GM18519 (cell line): Measurements from ENCODE around the gene CXCR4.
"Not testable (repeated sequence)": the region's sequence is repeated elsewhere in the genome, so short reads cannot be mapped to it uniquely, and the experiment has no call there.

Source experiments
- ATAC-seq: cut with Tn5 transposase; IDR thresholded peaks from one replicate; pipeline ENCODE4 v1.9.1; 2021; ENCODE audit warnings: mild to moderate bottlenecking, moderate library complexity; ENCODE audit not compliant: unreplicated experiment, low FRiP score

The CXCR4 gene

DNA sequence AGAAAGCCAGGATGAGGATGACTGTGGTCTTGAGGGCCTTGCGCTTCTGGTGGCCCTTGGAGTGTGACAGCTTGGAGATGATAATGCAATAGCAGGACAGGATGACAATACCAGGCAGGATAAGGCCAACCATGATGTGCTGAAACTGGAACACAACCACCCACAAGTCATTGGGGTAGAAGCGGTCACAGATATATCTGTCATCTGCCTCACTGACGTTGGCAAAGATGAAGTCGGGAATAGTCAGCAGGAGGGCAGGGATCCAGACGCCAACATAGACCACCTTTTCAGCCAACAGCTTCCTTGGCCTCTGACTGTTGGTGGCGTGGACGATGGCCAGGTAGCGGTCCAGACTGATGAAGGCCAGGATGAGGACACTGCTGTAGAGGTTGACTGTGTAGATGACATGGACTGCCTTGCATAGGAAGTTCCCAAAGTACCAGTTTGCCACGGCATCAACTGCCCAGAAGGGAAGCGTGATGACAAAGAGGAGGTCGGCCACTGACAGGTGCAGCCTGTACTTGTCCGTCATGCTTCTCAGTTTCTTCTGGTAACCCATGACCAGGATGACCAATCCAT is 2.7 kb downstream of the CXCR4 start:
- ATAC-seq, result no peak

DNA sequence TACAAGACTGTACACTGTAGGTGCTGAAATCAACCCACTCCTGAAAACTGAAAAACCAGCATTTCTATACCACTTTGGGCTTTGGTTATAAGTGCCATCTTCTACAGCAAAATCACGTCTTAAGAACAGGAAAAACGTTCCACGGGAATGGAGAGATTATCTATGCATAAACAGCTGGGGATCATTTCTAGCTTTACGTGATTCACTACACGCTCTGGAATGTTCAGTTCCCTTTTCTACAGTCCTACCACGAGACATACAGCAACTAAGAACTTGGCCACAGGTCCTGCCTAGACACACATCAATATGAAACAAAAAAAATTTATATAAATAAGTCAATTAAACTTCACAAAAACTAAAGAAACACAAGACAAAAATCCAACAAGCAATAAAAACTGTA is 3.6 kb downstream of the CXCR4 start:
- ATAC-seq, result no peak

DNA sequence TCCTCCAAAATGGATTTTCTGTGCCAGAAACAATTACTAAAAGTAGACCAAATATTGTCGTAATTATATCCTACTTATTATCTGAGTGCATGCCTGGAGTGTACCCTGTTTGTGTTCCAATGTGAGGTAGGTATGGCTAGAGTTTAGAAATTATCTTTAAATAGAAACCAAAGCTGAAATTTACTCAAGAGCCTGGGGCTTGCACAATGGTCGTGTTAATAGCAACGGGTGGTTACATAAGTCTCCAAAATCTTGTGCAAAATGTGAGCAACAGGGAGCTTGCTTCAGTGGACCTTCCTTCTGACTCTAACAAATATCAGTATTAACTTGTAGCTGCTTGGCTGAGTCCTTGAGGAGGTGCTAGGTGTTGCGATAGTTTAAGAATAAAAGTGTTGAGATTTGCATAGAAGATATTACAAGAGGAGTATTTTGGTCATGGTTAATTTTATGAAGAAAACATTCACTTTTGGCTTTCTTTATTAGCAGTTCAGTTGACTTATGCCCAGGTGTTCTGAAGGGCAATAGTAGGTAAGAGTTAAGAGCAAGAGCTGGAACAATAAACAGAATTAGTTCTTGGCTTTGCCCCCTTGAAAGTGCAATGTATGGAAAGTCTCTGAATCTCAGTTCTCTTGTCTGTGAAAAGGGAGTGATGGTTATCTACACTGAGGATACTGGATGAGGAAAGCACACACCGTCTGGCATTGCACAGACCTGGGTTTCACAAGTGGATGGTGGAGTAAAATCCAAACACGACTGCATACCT is 4.6 kb downstream of the CXCR4 start:
- ATAC-seq, result no peak

DNA sequence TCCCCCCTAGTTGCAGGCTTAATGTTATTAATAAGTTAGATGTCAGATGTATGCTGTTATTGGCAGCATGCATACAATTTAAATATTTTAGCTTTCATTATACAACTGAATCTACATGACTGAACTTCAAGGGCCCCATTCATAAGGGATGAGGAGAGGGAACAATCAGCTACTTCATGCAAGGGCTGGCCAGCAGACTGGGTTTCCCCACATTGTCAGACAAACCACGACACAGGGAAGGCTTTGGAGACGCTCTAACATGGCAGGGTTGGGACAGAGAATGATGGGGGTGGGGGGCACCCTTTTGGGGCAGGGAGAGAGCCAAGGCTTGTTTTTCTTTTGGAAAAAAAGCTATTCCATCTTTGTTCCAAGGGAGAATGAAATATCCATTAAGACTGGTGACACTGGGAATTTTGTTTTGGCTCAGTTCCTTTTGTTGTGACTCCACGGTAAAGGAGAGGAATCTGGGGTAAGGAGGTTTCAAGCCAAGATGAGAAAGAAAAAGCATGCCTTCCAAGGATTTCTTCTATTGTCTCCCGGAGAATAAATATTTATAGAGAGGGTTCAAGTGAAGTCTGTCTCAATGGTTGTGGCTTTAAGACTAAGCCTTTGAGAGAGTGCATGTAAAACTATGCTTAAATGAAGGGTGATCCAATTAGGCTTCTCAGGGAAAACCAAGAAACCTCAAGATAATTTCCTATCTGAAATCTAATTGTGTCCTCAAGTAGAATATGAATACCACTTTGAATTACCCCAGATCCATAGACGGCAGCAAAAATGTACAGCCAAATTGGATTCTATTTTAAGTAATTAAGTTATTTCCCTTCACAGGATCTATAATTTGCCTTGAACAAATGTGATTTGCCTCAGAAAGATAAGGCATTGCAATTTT is 5.4 kb downstream of the CXCR4 start:
- ATAC-seq, result no peak

DNA sequence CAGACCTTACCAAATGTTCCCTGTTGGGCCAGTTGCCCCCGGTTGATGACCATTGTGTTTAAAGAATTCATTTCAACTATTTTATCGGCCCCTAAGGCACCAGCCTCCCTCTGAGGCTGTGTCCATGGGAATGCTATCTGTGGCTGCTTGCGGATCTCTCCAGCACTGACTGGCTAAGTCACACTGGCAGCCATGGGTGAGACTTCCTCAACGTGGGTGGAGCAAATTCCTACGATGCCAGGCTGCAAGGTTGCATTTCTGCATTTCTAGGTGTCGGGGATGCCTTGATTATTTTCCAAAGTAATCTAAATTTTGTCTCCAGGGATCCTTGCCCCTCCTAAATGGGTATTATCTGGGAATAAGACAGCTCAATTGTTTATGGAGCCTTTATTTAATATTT is 6.2 kb downstream of the CXCR4 start:
- no peak for ATAC-seq

DNA sequence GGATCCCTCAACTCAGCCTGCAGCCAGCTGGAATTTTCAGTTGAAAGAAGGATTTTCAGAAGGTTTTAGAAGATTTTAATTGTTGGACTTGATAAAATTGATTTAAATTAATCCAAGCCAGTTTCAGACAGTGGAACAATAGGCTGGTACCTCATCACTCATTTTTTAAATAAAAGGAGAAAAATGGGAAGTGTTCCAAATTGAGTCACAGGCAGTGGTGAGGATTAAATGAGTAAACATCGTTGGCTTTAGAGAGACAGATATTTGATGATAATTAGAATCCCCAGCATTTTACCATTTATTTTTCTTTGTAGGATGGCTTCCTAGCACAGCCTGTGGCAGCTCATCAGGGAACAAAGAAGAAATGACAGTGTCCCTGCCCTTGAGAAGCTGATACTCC is 7.4 kb downstream of the CXCR4 start:
- ATAC-seq, result no peak

DNA sequence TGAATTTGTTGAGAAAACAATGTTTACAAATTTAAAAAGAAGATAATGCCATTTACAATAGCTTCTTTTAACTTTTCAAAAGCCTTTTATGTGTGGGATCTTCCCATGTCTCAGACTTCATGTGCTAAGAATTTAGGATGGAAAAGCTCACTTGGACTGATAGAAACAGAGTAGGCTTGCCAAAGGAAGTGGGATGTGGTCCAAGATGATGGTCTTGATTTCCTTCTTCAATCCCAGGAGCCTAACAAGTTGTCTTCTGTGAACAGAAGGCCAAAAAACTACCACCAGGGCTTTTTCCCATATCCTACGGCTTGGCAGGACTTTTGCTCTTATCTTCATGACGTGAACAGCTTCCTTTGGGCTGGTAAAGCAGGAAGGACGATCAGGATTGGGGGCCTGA is 9.5 kb downstream of the CXCR4 start:
- ATAC-seq, result no peak

DNA sequence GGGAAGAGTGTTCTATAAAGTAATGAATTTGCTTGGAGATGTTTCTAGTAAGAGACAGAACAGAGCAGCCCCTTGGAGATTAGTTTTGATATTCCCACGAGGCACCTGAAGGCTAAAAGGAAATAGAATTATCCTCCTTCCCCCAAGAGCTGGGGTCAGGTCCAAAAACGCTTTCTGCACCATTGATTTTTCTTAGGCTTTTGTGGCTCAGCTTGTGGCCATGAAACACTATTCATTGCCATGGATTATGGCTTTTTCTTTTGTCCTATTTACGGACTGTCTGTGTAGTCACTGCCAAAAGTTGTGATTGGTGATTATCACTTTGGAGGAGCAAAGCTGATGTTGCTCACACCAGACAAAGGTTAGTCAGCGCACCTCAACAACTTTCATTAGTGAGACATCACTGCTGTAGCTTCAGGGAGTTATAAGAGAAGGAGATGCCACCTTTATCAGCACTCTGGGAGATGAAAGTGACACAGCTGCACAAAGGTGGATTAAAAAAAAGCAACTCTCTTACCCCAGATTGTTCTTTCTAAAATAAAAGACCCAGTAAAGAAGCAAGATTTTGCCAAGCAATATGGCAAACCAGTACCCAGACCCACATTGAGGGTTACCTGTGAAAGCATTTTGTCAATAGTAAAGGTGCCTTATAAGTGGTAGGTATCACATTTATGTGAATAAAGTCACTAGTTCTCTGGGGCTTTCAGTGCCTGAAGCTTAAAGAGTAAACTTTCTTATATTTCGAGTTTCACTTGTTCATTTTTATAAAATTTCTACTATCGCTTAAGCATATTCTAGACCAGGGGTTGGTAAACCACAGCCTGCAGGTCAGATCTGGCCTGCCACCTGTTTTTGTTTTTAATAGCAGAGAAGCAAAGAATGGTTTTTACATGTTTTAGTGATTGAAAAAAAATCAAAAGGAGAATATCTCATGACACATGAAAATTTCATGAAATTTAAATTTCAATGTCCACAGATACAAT is 10.6 kb downstream of the CXCR4 start:
- no peak for ATAC-seq

DNA sequence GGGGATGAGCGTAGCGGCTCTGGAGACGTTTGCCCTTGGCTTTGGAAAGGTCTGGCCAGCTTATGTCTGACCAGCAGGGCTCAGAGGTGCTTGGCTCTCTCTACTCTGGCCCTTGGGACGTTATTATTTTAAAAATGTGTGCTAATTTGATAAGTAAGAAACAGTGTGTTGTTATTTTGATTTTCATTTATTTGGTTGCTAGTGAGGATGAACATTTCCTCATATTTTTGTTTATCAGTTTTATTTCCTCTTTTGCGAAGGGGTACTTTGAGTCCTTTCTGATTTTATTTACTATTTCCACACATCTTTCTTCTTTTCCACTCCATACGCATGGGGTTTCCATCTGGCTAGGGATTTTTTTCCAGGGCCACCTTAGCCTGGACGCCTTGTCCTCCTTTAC is 11.4 kb downstream of the CXCR4 start:
- no peak for ATAC-seq

DNA sequence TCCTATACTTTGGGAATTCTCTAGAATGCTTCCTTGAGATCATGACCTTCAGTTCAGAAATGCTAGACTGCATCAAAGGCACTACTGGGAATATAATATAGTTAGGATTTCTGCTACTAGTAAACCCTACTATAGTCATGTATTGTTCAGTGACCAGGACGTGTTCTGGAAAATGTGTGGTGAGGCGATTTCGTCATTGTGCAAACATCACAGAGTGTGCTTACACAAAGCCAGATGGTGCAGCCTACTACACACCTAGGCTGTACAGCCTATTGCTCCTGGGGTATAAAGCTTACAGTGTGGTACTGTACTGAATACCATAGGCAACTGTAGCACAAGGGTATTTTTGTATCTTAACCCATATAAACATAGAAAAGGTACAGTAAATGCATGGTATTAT is 13.0 kb downstream of the CXCR4 start:
- no peak for ATAC-seq

DNA sequence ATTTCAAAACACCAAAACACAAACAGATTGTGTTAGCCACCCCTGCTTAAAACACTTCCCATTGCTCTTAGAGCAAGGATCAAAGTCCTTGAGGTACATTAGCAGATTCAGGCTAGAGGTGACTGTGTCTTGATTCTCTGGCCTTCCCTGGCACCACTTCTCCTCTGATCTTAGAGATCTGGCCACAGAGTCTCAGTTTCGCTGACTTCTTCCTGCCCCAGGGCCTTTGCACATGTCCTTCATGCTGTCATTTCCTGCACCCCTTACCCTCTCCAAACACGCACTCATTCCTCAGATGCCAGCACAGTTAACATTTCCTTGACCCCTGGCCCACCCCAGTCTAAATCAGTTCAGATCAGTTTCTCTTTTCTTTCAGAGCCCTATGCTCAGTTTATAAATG is 16.9 kb downstream of the CXCR4 start:
- no peak for ATAC-seq

DNA sequence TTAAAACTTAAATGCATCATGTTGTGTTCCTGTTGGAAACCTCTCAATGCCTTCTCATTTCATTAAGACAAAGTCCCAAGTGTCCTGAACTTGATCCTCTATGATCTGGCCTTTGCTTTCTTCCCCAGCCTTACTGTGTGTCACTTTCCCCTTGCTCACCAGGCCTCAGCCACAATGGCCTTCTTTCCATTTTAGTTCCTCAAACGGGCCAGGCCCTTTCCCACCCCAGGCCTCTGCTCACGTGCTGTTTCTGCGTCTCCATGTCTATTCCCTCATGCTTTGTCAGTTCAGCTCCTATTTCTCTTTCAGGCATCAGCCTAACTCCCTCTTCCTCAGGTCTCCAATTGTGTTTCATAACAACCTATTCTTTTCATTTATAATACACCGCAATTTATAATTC is 19.5 kb downstream of the CXCR4 start:
- no peak for ATAC-seq

DNA sequence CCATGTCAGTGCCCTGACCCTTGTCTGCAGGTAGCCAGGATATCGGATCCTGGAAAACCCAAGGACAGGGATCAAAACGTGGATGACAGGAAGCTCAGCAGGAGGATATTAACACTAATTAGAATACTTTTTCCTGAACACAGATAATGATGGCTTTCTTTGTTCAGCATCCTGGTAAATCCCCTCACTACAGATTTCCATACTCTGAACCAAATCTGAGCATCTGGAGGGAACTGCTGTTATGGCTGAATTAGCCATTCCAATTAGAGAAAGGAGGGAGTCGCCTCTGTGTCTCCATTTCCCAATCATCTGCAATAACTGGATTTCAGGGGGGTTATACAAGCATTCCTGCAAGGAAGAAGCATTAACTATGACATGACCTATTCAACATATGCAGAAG is 24.4 kb downstream of the CXCR4 start:
- no peak for ATAC-seq

DNA sequence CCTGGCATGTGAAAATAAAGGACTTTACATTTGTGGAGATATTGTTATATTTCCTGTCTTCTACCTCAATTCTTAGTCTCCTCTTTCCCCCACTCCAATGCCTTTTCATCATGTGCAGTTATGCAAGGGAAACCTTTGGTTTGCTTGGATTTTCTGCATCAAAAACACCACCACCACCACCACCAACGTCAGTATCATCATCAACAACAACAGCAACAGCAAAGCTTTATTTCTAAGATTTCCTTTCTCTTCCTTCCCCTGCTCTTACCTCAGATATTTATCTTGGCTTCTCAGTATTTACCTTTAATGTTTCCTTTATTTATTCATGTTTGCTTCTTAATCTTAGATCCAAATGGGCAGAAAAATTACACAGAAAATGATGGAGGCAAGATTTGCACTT is 26.1 kb downstream of the CXCR4 start:
- no peak for ATAC-seq

DNA sequence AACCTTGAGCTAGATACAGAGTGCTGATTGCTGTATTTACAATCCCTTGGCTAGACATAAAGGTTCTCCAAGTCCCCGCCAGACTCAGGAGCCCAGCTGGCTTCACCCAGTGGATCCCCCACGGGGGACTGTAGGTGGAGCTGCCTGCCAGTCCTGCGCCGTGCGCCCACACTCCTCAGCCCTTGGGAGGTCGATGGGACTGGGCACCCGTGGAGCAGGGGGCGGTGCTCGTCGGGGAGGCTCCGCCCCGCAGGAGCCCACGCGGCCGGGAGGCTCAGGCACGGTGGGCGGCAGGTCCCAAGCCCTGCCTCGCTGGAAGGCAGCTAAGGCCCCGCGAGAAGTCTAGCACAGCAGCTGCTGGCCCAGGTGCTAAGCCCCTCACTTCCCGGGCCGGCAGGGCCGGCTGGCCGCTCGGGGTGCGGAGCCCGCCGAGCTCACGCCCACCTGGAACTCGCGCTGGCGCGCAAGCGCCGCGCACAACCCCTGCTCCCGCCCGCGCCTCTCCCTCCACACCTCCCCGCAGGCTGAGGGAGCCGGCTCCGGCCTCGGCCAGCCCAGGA is 30.0 kb downstream of the CXCR4 start:
- not testable (repeated sequence) for ATAC-seq

DNA sequence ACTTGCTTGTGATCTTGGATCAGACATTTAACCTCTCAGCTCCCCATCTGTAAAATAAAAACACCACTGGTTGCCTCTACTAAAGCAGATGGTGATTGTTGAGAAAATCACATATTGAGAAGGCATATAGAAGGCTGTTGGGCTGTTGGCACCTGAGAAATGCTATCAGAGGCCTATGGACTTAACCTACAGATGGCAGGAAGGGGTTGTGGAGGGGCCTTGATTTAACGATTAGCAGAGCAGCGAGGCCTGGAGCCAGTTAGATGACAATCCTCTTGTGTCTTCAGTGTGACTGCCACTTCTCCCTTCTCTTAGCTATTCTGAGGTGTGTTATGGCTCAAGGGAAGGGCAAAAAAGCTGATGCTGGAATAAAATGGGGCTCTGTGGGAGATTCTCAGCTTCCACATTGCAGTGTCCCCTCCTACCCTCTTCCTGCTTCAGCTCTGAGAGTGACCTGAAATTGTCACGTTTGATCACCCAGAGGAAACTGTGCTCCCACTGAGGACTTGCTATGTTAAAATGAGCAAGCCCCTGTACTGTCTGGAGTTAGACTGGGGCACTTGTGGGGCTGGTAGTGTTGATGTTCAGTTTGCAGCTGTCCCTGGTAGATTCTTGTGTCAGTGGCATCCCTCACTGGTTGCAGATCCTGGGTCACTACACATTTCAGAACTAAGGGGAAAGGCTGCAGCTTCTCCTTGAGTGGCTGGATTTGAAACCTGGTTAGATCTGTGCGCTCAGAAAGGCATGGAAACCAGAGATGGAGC is 31.5 kb downstream of the CXCR4 start:
- no peak for ATAC-seq

DNA sequence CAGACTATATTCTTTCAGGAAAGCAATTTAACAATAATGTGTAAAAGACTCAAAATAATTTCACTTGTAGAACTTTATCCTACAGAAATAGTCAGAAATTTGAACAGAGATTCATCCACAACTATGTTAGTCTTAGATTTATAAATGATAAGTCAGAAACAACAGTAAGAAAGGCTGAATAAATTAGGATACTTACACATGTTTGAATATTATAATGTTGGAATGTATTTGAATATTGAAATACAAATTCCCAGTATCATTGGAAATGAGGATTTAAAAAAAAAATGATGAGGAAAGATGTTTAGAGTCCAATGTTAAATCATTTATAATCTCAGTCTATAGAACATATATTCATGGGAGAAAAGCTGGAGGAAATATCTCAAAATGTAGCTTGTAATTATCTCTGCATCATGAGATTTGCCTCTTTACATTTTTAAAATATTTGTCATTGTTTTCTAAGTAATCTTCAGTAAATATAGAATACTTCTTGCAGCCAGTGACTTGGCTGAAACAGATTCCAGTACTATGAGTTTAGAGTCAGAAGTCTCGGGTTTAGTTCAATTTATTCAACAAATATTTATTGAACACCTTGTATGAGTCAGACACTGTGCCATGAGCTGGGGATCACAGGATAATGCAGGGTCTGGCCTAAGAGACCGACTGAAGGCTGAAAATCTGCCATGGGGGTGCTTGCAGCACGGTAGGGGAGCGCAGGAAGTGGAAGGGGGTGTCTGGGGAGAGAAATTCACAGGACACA is 32.3 kb downstream of the CXCR4 start:
- no peak for ATAC-seq

DNA sequence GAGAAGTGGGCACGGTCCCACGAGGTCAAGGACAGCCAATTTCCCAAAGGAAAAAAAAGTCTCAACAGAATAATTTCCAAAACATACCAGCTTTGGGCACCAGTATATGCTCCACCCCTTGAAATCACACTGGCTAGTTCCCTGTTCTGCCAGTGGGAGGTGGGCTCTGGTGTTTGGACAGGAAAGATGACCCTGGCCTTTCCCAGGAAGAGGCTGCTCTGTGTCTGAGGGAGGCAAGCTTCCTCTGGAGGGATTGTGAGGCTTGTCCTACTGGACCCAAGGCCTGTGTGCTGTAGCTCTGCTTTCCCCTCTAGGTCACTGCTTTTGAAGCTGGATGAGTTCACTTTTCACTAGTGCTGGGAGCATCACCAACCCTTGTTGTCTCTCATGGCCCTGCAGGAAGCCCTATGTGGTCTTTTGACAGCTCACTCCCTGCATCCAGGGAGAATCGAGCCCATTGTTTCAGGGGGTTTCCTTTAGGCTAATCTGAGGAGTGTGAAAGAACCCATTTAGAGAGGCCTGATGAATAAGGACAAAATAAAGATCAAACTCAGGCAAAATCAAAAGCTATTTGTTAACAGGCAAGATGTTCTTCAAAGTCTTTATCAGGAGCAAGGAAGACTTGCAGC is 36.3 kb downstream of the CXCR4 start:
- ATAC-seq, result no peak
